Activated T-helper 2 cell treated with anti-CD3 and anti-CD28 coated beads, Interferon-gamma antibody, Interleukin-2, Interleukin-4, amounts not matched to agents 10 μg/mL and 5 μg/mL and 100 μg/mL, durations not matched to agents 14 hours and 24 hours and 36 hours (primary cell): ENCODE data around the gene ATP2A1. TPM values are rescaled to one million over a fixed set of nuclear protein-coding genes. Genes with fewer than 3 reads are reported as not detected.
A peak's percentile ranks its signal among the peaks of the same experiment; 100 is the strongest.
"Not testable (repeated sequence)": the region's sequence is repeated elsewhere in the genome, so short reads cannot be mapped to it uniquely, and the experiment has no call there.

Source experiments
- DNase-seq: peaks from one replicate; pipeline ENCODE4 v3.0.0; 2021; ENCODE audit warnings: low spot score
- H3K27ac Mint-ChIP-seq: one replicate; pipeline ENCODE4 v1.8.0; 2021; ENCODE audit warnings: mixed read lengths
- H3K27me3 Mint-ChIP-seq: one replicate; pipeline ENCODE4 v1.8.0; 2021; ENCODE audit warnings: low read depth, mixed read lengths
- H3K36me3 Mint-ChIP-seq: one replicate; pipeline ENCODE4 v1.8.0; 2021; ENCODE audit warnings: low read depth, mixed read lengths
- H3K4me1 Mint-ChIP-seq: one replicate; pipeline ENCODE4 v1.8.0; 2021; ENCODE audit warnings: low read depth, mixed read lengths
- H3K4me3 Mint-ChIP-seq: one replicate; pipeline ENCODE4 v1.8.0; 2021; ENCODE audit warnings: low read depth, mild to moderate bottlenecking, moderate library complexity, mixed read lengths
- H3K9me3 Mint-ChIP-seq: one replicate; pipeline ENCODE4 v1.8.0; 2021; ENCODE audit warnings: mixed read lengths
- intact Hi-C: fragments of 100-400 bp; cut with micrococcal nuclease; formaldehyde crosslinking; loops from one replicate; pipeline ENCODE4 v1.15.1; 2023
- total RNA-seq: library from RNA; stranded (reverse); gene quantifications from 2 replicates; pipeline ENCODE4 v1.2.3, GENCODE V29; 2022

Gene ATP2A1
- total RNA-seq, 1 donor from 2014 or later, result 3.1 TPM

- H3K27me3 Mint-ChIP-seq, result no peaks in the 10 kb centered on the region
- H3K4me3 Mint-ChIP-seq, result no peak overlapping the region
- H3K4me1 Mint-ChIP-seq, result peaks cover 6% of the 10 kb centered on the region
- no peaks in the 10 kb centered on the region for H3K9me3 Mint-ChIP-seq
- H3K36me3 Mint-ChIP-seq, result peaks cover 35% of the 10 kb centered on the region
- H3K27ac Mint-ChIP-seq, result peak overlapping the region; percentile 33
- DNase-seq, result no peak
- intact Hi-C loops, result no loop called here
Observed at GRCh38 chr16:28865722-28866453, 12.4 kb upstream of the ATP2A1 start.

DNA sequence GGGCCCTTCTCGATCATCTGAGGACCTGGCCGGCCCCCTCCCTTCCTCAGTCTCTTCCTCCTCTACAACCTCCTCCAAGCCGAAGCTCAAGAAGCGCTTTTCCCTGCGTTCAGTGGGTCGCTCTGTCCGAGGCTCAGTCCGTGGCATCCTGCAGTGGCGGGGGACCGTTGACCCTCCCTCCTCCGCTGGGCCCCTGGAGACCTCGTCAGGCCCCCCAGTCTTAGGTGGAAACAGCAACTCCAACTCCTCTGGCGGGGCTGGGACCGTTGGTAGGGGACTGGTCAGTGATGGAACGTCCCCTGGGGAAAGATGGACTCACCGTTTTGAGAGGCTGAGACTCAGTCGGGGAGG is 11.9 kb upstream of the ATP2A1 start:
- DNase-seq, result no peak
- Mint-ChIP-seq H3K4me3 (no peak overlapping the region), H3K4me1 (peaks cover 6% of the 10 kb centered on the region), H3K36me3 (peaks cover 35% of the 10 kb centered on the region), H3K9me3 (no peaks in the 10 kb centered on the region), H3K27ac (peak overlapping the region; percentile 11), H3K27me3 (no peaks in the 10 kb centered on the region)
- intact Hi-C loops, result no loop called here

- Mint-ChIP-seq H3K4me3 (no peak overlapping the region), H3K27me3 (no peaks in the 10 kb centered on the region), H3K27ac (no peak overlapping the region), H3K4me1 (peaks cover 4% of the 10 kb centered on the region), H3K36me3 (peaks cover 35% of the 10 kb centered on the region), H3K9me3 (no peaks in the 10 kb centered on the region)
- DNase-seq, result no peak
- intact Hi-C loops, result no loop called here
Observed at GRCh38 chr16:28867241-28867640, 11.0 kb upstream of the ATP2A1 start.

DNA sequence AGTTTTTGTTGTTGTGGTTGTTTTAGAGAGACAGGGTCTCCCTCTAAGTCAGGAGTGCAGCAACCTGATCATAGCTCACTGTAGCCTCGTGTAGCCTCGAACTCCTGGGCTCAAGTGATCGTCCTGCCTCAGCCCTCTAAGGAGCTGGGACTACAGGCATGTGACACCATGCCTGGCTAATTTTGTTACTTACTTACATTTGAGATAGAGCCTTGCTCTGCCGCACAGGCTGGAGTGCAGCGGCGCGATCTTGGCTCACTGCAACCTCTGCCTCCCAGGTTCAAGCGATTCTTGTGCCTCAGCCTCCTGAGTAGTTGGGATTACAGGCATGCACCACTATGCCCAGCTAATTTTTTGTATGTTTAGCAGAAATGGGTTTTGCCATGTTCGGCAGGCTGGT is 10.6 kb upstream of the ATP2A1 start:
- intact Hi-C loops, result not testable (repeated sequence)

DNA sequence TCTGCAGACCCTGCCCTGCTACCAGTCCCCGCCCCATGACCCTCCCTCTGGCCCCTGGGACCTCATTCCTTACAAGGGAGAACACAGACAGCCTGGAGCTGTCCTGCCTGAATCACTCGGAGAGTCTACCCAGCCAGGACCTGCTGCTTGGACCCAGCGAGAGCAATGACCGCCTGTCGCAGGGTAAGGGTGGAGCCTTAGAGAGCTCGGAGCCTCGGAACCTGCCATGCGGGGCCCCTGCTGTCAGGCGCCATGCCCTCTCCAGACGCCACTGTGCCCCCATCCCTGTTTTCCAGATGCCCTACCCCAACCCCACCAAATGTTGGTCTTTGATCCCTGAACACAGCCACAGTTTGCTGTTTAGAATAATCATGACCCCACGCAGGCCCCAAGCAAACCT is 9.1 kb upstream of the ATP2A1 start:
- Mint-ChIP-seq H3K36me3 (peaks cover 39% of the 10 kb centered on the region), H3K9me3 (no peaks in the 10 kb centered on the region), H3K27me3 (no peaks in the 10 kb centered on the region), H3K27ac (no peak overlapping the region), H3K4me1 (peaks cover 2% of the 10 kb centered on the region), H3K4me3 (no peak overlapping the region)
- no peak for DNase-seq
- intact Hi-C loops, result no loop called here

More for the DNA sequence above, 10.6 kb upstream of the ATP2A1 start:
- not testable (repeated sequence) for H3K4me1 Mint-ChIP-seq, H3K4me3 Mint-ChIP-seq, H3K27me3 Mint-ChIP-seq, H3K27ac Mint-ChIP-seq, H3K9me3 Mint-ChIP-seq, DNase-seq
- peaks cover 35% of the 10 kb centered on the region for H3K36me3 Mint-ChIP-seq

- DNase-seq, result no peak
- Mint-ChIP-seq H3K4me3 (no peak overlapping the region), H3K27ac (no peak overlapping the region), H3K27me3 (no peaks in the 10 kb centered on the region), H3K4me1 (peaks cover 2% of the 10 kb centered on the region), H3K9me3 (no peaks in the 10 kb centered on the region), H3K36me3 (peaks cover 39% of the 10 kb centered on the region)
- intact Hi-C loops, result no loop called here
Observed at GRCh38 chr16:28872952-28873351, 5.3 kb upstream of the ATP2A1 start.

- H3K4me1 Mint-ChIP-seq, result peaks cover 4% of the 10 kb centered on the region
- H3K4me3 Mint-ChIP-seq, result no peak overlapping the region
- no peak overlapping the region for H3K27ac Mint-ChIP-seq
- peak; percentile 48 for DNase-seq
- H3K9me3 Mint-ChIP-seq, result no peaks in the 10 kb centered on the region
- peaks cover 39% of the 10 kb centered on the region for H3K36me3 Mint-ChIP-seq
- intact Hi-C loops, result no loop called here
- H3K27me3 Mint-ChIP-seq, result no peaks in the 10 kb centered on the region
Observed at GRCh38 chr16:28873543-28874201, 4.6 kb upstream of the ATP2A1 start.

- Mint-ChIP-seq H3K27me3 (no peaks in the 10 kb centered on the region), H3K4me1 (peaks cover 8% of the 10 kb centered on the region)
- intact Hi-C loops, result no loop called here
Observed at GRCh38 chr16:28874406-28874805, 3.9 kb upstream of the ATP2A1 start.

GRCh38 chr16:28875134-28876018 is 2.9 kb upstream of the ATP2A1 start:
- Mint-ChIP-seq H3K36me3 (peaks cover 24% of the 10 kb centered on the region), H3K9me3 (no peaks in the 10 kb centered on the region), H3K4me3 (no peak overlapping the region), H3K27me3 (no peaks in the 10 kb centered on the region), H3K27ac (no peak overlapping the region), H3K4me1 (peaks cover 10% of the 10 kb centered on the region)
- intact Hi-C loops, result no loop called here
- no peak for DNase-seq

More at GRCh38 chr16:28874406-28874805, 3.9 kb upstream of the ATP2A1 start:
- H3K9me3 Mint-ChIP-seq, result no peaks in the 10 kb centered on the region
- peaks cover 34% of the 10 kb centered on the region for H3K36me3 Mint-ChIP-seq
- DNase-seq, result no peak
- no peak overlapping the region for H3K27ac Mint-ChIP-seq
- H3K4me3 Mint-ChIP-seq, result no peak overlapping the region

DNA sequence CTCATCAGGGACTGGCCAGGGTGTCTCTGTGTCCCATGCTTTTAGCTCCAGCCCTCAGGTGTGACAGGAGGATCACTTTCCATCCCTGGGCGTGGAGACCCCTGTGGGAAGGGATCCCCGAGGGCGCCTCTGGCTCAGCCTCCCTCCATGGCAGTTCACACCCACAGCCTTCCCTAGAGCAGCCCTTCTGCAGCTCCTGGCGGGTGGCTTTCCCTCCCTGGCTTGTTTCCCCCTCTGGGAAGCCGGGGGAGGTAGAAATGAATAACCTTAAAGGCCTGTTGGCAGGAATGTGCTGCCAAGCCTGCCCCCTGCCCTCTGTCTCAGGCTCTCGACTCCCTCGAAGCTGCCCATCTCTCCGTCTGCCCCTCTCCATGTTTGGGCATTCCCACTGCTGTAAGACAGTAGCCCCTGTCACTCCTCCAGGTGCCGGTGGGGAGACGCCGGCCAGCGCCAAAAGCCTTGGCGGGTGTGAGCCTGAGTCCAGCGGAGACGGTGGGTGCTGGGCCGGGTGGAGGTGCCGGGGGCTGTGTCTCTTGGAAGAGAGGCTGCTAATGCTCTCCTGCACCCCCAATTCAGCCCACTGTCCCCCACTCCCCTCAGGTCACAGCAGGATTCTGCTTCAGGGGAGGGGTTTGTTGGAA is 2.1 kb upstream of the ATP2A1 start:
- Mint-ChIP-seq H3K36me3 (peaks cover 19% of the 10 kb centered on the region), H3K27ac (no peak overlapping the region), H3K4me1 (peaks cover 15% of the 10 kb centered on the region), H3K27me3 (peaks cover 2% of the 10 kb centered on the region), H3K4me3 (no peak overlapping the region), H3K9me3 (no peaks in the 10 kb centered on the region)
- DNase-seq, result no peak
- intact Hi-C loops, result no loop called here

DNA sequence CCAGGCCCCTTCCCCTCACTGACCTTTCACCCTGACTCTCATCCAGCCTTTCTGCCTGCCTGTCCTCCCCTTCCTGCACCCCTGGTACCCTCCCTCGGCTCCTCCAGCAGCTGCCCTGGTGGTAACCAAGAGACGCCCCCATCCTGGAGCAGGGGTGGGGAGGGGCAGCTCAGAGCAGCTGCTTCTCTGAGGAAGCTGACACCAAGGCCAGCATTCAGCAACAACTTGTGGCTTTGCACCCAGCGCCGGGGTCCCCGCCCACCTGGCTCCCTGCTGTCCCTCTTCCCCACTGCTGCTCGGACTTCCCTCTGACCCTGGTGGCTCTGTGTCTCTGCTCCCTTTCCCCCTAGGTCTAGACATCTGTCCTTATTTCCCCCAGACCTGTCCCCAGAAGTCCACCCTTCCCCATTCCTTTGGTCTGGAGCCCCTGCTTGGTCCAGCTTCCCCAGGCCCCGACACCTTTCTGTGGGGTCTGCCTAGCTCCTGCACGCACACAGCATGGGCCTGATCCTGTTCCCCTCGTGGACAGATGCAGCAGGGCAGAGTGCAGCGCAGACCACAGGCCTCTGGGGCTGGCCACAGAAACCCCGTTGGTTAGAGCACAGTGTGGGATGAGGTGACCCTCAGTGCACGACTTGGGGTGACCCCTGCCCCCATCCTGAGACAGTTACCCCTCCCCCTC is 1.2 kb upstream of the ATP2A1 start:
- Mint-ChIP-seq H3K27ac (no peak overlapping the region), H3K4me1 (peaks cover 15% of the 10 kb centered on the region), H3K9me3 (no peaks in the 10 kb centered on the region), H3K4me3 (no peak overlapping the region), H3K36me3 (peaks cover 19% of the 10 kb centered on the region), H3K27me3 (peaks cover 2% of the 10 kb centered on the region)
- intact Hi-C loops, result no loop called here
- DNase-seq, result no peak

DNA sequence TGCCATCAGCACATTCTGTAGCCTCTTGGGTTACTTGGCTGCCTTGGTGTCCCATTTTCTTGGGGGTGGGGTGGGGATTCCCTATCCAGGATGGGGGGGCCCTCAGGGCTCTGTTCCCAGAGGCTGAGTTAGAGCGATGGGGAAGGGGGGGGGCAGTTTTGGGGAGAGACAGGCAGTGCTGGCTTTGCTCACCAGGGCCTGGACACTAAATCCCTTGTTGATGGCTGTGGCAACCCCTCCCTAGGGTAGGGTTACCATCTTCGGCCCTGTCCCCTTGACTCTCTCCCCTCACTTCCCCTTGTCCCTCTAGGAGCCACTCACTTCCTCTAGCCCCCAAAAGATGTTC is 660 bp upstream of the ATP2A1 start:
- Mint-ChIP-seq H3K9me3 (no peaks in the 10 kb centered on the region), H3K36me3 (peaks cover 19% of the 10 kb centered on the region), H3K27me3 (peaks cover 2% of the 10 kb centered on the region), H3K4me1 (peaks cover 15% of the 10 kb centered on the region), H3K27ac (no peak overlapping the region), H3K4me3 (peak overlapping the region; percentile 35)
- intact Hi-C loops, result no loop called here
- DNase-seq, result no peak
